GM21423 (cell line): ENCODE data around the gene KCTD14.
"Not testable (repeated sequence)": the region's sequence is repeated elsewhere in the genome, so short reads cannot be mapped to it uniquely, and the experiment has no call there.

Source experiments
- ATAC-seq: cut with Tn5 transposase; IDR thresholded peaks from one replicate; pipeline ENCODE4 v1.9.1; 2021; ENCODE audit warnings: mild to moderate bottlenecking, moderate library complexity; ENCODE audit not compliant: unreplicated experiment

KCTD14 gene

GRCh38 chr11:78048561-78048960, 25.5 kb upstream of the KCTD14 start:
- ATAC-seq: no peak

- ATAC-seq: no peak
Observed at GRCh38 chr11:78046486-78046854, 23.4 kb upstream of the KCTD14 start.

- peak; percentile 65 for ATAC-seq
Observed at GRCh38 chr11:78045851-78046485, 22.9 kb upstream of the KCTD14 start.

GRCh38 chr11:78044706-78045105, 21.6 kb upstream of the KCTD14 start:
- no peak for ATAC-seq

- no peak for ATAC-seq
Observed at GRCh38 chr11:78041843-78042440, 18.9 kb upstream of the KCTD14 start.

GRCh38 chr11:78041380-78041719, 18.3 kb upstream of the KCTD14 start:
- not testable (repeated sequence) for ATAC-seq

GRCh38 chr11:78040691-78041379, 17.8 kb upstream of the KCTD14 start:
- ATAC-seq: no peak

- ATAC-seq: no peak
Observed at GRCh38 chr11:78039919-78040671, 17.0 kb upstream of the KCTD14 start.

- ATAC-seq: no peak
Observed at GRCh38 chr11:78039391-78039918, 16.4 kb upstream of the KCTD14 start.

- ATAC-seq: no peak
Observed at GRCh38 chr11:78038697-78039313, 15.7 kb upstream of the KCTD14 start.

- ATAC-seq: no peak
Observed at GRCh38 chr11:78037825-78038620, 14.9 kb upstream of the KCTD14 start.

GRCh38 chr11:78037056-78037455, 14.0 kb upstream of the KCTD14 start:
- ATAC-seq: no peak

GRCh38 chr11:78036313-78036712, 13.2 kb upstream of the KCTD14 start:
- ATAC-seq: no peak

- no peak for ATAC-seq
Observed at GRCh38 chr11:78034623-78035022, 11.5 kb upstream of the KCTD14 start.

- ATAC-seq: no peak
Observed at GRCh38 chr11:78033040-78033439, 10.0 kb upstream of the KCTD14 start.

GRCh38 chr11:78032090-78032489, 9.0 kb upstream of the KCTD14 start:
- no peak for ATAC-seq

GRCh38 chr11:78031629-78032028, 8.6 kb upstream of the KCTD14 start:
- peak; percentile 77 for ATAC-seq

- no peak for ATAC-seq
Observed at GRCh38 chr11:78030429-78031325, 7.6 kb upstream of the KCTD14 start.

- ATAC-seq: not testable (repeated sequence)
Observed at GRCh38 chr11:78028423-78028822, 5.3 kb upstream of the KCTD14 start.
